Measurements from ENCODE around the gene CBS. TPM values are rescaled to one million over a fixed set of nuclear protein-coding genes. Genes with fewer than 3 reads are reported as not detected.
"Not testable (repeated sequence)": the region's sequence is repeated elsewhere in the genome, so short reads cannot be mapped to it uniquely, and the experiment has no call there.

CBS gene
- total RNA-seq, 1 experiment from 2014 or later: 9.8 TPM

- DNase-seq, H3K27me3 ChIP-seq, H3K36me3 ChIP-seq, H3K9me3 ChIP-seq, H3K4me3 ChIP-seq: not testable (repeated sequence)
Measured at GRCh38 chr21:43037918-43038658, 37.5 kb downstream of the CBS start.

DNA sequence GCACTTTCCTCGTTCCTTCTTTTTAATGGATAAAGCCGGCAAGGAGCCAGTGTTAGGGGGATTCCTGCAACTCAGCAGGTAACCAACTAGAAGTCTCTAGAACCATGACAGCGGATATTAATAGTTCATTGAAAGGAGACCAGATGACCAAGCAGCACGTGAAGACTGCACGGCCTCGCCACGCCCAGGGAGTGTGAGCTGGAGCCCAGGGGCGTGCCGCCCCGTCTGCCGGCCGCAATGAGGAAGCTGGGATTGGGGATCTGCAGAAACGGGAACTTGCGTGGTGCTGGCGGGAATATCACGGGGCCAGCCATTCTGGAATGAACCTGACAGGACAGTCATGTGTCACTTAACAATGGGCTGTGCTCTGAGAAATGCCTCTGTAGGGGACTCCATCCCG, 38.7 kb downstream of the CBS start:
- H3K27me3 ChIP-seq, DNase-seq, H3K9me3 ChIP-seq, H3K36me3 ChIP-seq, H3K4me3 ChIP-seq: not testable (repeated sequence)

DNA sequence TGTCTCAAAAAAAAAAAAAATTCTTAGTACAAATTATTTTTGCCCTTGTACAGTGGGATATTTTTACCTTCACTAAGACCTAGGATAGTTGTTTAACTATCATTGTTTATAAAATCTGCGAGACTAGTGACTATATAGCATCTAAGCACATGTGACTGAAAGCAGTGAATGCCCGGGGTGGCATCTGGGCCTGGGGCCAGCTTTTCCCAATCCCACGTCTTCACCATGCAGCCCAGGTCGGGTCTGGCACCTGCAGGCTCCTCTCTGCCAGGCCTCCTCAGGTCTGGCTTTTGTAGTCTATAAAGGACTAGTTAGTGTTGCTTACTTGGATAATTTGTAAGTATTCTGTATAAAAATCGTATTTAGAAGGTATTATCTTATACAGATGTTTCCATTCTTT, 40.8 kb downstream of the CBS start:
- no peak overlapping the region for H3K4me3 ChIP-seq
- no peak for DNase-seq
- H3K36me3 ChIP-seq: peaks cover 29% of the 10 kb centered on the region
- no peaks in the 10 kb centered on the region for H3K27me3 ChIP-seq
- no peaks in the 10 kb centered on the region for H3K9me3 ChIP-seq

- Histone ChIP-seq H3K4me3 (no peak overlapping the region), H3K36me3 (peaks cover 33% of the 10 kb centered on the region), H3K9me3 (no peaks in the 10 kb centered on the region), H3K27me3 (no peaks in the 10 kb centered on the region)
- DNase-seq: no peak
Measured at GRCh38 chr21:43034101-43034500, 41.5 kb downstream of the CBS start.

GRCh38 chr21:43031121-43031619, 44.5 kb downstream of the CBS start:
- peaks cover 51% of the 10 kb centered on the region for H3K36me3 ChIP-seq
- H3K27me3 ChIP-seq: no peaks in the 10 kb centered on the region
- no peak overlapping the region for H3K4me3 ChIP-seq
- no peak for DNase-seq
- H3K9me3 ChIP-seq: no peaks in the 10 kb centered on the region

DNA sequence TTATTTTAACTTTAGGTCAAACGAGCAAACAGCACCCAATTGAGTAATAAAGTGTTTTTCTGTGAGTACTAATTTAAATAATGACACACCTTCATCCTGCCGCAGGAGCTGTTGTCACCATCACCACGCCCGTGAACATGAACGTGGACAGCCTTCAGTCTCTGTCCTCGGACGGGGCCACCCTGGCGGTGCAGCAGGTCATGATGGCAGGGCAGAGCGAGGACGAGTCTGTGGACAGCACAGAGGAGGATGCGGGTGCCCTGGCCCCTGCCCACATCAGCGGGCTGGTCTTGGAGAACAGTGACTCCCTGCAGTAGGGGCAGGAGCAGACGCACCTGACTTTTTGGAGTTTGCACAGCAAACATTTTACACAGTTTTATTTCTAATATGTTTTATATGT, 45.9 kb downstream of the CBS start:
- H3K4me3 ChIP-seq: no peak overlapping the region
- no peak for DNase-seq
- H3K36me3 ChIP-seq: peaks cover 64% of the 10 kb centered on the region
- no peaks in the 10 kb centered on the region for H3K9me3 ChIP-seq
- no peaks in the 10 kb centered on the region for H3K27me3 ChIP-seq

DNA sequence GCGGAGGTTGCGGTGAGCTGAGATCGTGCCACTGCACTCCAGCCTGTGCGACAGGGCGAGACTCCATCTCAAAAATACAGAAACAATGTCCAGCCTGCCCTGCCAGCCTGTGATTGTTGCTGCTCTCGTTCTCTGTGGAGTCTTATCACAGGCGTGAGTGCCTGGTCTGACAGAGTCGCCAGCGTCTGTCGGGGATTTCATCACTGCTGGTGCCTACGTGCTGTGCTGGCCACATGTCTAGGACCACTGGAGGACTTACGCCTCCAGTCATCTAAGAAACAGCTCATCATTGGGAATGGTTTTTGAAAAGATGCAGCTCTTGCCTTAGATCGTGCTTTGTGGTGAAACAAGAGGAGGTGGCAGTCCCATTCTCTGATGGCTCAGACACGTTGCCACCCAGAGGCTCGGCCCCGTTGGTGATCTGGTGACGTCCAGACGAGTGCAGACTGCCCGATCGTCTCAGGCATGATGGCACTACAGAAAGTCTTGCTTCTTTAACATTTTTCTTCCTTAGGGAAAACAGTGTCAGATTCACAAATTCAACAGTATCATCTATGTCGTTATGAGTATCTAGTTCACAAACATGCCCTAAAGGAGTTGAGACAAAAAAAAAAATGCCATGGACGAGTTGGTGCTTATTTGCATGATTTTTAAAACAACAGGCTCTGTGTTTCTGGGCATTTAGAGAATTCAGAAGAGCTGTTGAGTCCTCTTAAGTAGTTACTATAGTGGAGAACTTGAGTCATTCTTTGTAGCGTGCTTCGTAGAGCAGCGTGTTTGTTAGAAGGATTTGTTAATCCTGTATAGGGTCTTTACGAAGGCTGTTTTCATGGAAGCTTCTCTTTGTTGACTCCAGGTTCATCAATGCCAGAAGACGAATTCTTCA, 47.5 kb downstream of the CBS start:
- no peak for DNase-seq
- Histone ChIP-seq H3K9me3 (no peaks in the 10 kb centered on the region), H3K4me3 (no peak overlapping the region), H3K36me3 (peaks cover 73% of the 10 kb centered on the region), H3K27me3 (no peaks in the 10 kb centered on the region)

GRCh38 chr21:43025636-43026180, 49.9 kb downstream of the CBS start:
- H3K4me3 ChIP-seq: no peak overlapping the region
- DNase-seq: no peak
- H3K36me3 ChIP-seq: peaks cover 67% of the 10 kb centered on the region
- no peaks in the 10 kb centered on the region for H3K9me3 ChIP-seq
- H3K27me3 ChIP-seq: no peaks in the 10 kb centered on the region

GRCh38 chr21:43024439-43025136, 51.0 kb downstream of the CBS start:
- Histone ChIP-seq H3K9me3 (no peaks in the 10 kb centered on the region), H3K4me3 (no peak overlapping the region), H3K36me3 (peaks cover 64% of the 10 kb centered on the region), H3K27me3 (no peaks in the 10 kb centered on the region)
- no peak for DNase-seq

DNA sequence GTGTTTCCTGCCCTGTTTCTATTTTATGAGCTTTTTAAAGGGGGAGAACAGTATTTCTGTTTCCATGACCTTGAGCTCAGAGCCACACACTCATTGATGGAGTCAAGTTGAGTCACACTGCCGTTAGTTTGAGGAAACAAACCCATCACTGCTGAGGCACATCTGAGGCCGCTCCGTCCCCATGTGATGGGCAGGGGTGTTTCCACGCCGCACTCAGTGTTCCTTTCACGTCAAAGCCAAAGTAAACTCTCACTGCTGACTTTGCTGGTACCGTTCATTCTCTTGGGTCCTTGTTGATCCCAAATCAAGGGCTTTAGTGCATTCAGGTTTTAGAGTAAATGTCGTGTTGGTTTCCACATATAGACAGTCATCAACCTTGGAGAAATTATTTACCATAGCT, 52.5 kb downstream of the CBS start:
- no peak for DNase-seq
- Histone ChIP-seq H3K4me3 (no peak overlapping the region), H3K36me3 (peaks cover 64% of the 10 kb centered on the region), H3K27me3 (no peaks in the 10 kb centered on the region), H3K9me3 (no peaks in the 10 kb centered on the region)

DNA sequence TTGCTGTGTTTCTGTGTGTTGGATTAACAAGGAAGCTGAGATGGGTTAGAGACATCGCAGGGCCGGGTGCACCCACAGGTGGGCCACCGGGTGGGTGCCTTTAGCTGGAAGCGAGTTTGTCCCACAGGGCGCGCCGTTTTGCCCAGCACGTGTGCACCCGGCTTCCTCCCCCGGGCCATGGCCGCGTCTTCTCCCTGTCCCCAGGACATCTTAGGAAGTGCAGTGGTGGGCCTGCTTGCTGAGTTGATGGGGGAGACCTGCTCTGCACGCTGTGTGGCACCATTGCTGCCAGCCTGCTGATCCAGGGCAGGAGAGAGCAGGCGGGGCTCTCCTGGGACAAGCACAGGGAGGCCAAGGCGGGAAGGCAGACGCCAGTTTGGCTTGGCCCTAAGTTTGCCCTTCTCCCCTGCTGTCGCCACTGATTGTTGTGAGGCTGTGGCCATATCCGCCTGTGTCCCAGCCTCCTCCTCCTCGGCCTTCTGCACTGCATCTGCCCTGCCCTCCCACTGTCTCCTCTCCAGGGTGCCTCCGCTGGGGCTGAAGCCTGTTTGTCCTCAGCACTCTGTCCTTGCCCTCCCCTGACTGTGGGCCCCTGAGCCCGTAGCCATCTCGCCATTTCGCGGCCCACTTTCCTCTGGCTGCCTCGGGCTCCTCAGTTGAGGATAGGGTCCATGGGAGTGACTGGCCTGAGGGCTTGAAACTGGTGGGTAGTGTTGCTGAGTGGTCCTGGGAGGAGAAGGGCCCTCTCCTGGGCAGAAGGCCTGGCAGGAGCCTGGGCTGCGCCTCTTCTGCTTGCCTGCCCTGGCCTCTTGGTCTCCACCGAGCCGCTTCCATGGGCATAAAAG, 53.7 kb downstream of the CBS start:
- Histone ChIP-seq H3K27me3 (no peaks in the 10 kb centered on the region), H3K4me3 (no peak overlapping the region), H3K9me3 (no peaks in the 10 kb centered on the region), H3K36me3 (peaks cover 58% of the 10 kb centered on the region)
- DNase-seq: no peak

- Histone ChIP-seq H3K36me3 (peaks cover 63% of the 10 kb centered on the region), H3K9me3 (no peaks in the 10 kb centered on the region), H3K4me3 (no peak overlapping the region), H3K27me3 (no peaks in the 10 kb centered on the region)
- DNase-seq: no peak
Measured at GRCh38 chr21:43021191-43021590, 54.4 kb downstream of the CBS start.

- Histone ChIP-seq H3K4me3 (no peak overlapping the region), H3K36me3 (peaks cover 63% of the 10 kb centered on the region), H3K9me3 (no peaks in the 10 kb centered on the region), H3K27me3 (no peaks in the 10 kb centered on the region)
- no peak for DNase-seq
Measured at GRCh38 chr21:43020771-43021170, 54.9 kb downstream of the CBS start.

DNA sequence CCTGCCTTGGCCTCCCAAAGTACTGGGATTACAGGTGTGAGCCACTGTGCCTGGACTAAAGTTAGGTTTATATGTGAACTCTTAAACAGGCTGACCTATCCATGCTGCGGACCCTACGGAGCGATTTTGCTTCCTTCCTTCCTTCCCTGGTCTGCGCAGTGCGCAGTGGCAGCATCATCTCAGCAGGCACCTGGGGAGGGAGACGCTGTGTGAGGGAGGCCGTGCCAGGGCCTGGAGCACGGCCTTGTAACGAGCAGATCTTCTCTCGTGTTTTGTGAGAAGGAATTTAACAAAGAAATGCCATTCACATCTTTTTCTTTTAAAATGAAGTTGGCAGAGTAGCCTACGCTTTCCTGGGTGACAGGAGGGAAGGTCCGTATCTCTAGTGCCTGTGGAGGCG, 55.5 kb downstream of the CBS start:
- Histone ChIP-seq H3K36me3 (peaks cover 61% of the 10 kb centered on the region), H3K9me3 (no peaks in the 10 kb centered on the region), H3K27me3 (no peaks in the 10 kb centered on the region), H3K4me3 (no peak overlapping the region)
- no peak for DNase-seq

DNA sequence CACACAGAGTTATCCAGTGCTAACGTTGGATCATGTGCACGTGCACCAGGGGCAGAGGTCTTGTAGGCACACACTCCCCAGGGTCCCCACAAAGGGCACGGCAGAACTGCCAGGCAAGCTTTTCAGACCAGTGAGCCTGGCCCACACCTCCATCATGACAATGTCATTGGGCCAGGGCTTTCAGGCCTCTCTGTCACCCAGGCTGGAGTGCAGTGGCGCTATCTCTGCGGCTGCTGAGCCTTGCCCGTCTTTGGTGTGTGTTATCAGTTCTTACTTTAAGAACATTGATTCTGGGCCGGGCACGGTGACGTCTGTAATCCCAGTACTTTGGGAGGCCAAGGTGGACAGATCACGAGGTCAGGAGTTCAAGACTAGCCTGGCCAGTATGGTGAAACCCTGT, 57.1 kb downstream of the CBS start:
- peaks cover 53% of the 10 kb centered on the region for H3K36me3 ChIP-seq
- DNase-seq: no peak
- no peaks in the 10 kb centered on the region for H3K27me3 ChIP-seq
- H3K9me3 ChIP-seq: no peaks in the 10 kb centered on the region
- no peak overlapping the region for H3K4me3 ChIP-seq

DNA sequence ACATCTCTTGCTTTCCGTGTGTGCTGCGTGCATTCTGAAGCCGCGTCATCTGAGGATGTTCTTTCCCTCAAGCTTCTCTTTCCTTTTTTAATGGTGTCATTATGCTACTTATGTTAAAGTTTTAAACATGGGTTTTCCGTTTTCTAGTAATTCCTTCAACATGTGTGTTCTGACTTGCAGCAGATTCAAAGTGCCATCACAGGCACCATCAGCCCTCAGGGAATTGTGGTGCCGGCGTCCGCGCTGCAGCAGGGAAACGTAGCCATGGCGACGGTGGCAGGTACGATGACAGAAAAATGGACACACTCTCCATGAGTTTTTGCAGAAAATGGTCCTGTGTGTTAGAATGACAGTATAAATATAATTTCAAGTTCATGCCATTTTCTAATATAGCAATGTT, 58.9 kb downstream of the CBS start:
- peaks cover 63% of the 10 kb centered on the region for H3K36me3 ChIP-seq
- DNase-seq: no peak
- no peaks in the 10 kb centered on the region for H3K9me3 ChIP-seq
- no peaks in the 10 kb centered on the region for H3K27me3 ChIP-seq
- H3K4me3 ChIP-seq: no peak overlapping the region
